ENCODE measurements around the gene ECT2. TPM values are rescaled to one million over a fixed set of nuclear protein-coding genes. Genes with fewer than 3 reads are reported as not detected.
"Not testable (repeated sequence)": the region's sequence is repeated elsewhere in the genome, so short reads cannot be mapped to it uniquely, and the experiment has no call there.

The ECT2 gene
- polyA plus RNA-seq, 3 donors: 33.0 to 39.9 (median 38.2) TPM

DNA sequence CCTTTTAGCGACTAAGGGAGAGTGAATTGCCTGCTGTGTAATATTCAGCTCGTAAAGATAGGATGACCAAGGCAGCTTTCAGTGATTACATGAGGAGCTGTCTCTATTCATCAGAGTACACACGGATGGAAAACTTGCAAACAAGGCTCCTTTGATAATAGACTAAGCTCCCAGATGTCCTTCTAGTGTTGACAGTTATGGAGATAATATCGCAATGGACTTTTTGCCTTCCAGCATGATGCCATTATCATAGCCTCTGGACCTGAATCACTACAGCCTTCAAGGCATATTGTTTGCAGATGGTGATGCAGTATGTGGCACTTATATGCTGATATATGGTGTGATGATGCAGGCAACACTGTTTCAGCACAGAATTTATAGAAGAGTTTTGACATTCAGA is 93.9 kb downstream of the ECT2 start:
- DNase-seq (ENCODE audit: extremely low read depth in 1 of 11, low read depth in 9 of 11, low spot score in 4 of 11): no peak

DNA sequence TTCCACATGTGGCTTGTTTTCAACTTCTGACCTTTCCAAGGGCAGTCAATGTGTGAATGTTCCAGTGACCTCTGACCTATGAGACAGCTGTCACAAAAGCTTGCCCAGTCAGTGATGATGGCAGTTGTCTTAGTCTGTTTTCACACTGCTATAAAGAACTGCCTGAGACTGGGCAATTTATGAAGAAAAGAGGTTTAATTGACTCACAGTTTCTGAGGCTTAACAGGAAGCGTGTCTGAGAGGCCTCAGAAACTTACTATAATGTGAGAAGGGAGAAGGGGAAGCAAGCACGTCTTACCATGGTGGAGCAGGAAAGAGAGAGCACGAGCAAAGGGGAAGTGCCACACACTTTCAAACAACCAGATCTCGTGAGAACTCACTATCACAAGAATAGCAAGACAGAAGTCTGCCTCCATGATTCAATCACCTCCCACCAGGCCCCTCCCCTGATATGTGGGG is 95.6 kb downstream of the ECT2 start:
- DNase-seq (ENCODE audit: extremely low read depth in 1 of 11, low read depth in 9 of 11, low spot score in 4 of 11): no peak

DNA sequence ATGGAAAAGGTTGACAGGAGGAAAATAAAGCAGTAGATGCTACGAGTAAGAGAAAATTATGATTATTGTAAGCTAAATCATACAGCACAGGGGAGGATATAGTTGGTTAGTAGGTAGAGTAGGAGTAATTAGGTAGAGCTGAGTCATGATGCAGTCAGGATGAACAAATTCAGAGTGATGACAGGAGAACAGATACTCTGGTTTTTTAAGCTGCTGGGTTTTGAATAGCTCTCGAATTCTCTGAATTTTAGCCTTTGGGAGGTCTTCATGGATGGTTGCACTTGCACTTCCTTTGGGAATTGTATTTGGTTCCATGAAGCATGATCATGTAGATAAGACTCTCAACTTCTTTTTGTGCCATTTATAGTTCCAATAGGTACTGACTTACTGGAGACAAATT is 96.2 kb downstream of the ECT2 start:
- DNase-seq (ENCODE audit: extremely low read depth in 1 of 11, low read depth in 9 of 11, low spot score in 4 of 11): no peak

DNA sequence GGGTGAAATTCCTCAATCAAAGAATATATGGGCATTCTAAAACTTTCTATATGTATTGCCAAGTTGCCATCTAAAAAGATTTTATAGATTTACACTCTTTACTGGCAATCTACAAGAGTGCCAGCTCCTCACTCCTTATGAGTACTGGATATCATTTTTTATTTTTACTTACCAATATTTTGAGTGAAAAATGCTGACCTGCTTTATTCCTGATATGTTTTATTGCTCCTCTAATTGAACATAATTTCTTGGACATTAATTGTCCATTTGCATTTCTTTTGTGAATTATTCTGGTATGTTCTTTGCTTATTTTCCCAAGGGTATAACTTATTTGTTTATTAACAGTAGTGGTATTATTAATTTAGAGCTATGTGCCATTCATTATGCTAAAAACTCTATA is 96.8 kb downstream of the ECT2 start:
- DNase-seq (ENCODE audit: extremely low read depth in 1 of 11, low read depth in 9 of 11, low spot score in 4 of 11): no peak

DNA sequence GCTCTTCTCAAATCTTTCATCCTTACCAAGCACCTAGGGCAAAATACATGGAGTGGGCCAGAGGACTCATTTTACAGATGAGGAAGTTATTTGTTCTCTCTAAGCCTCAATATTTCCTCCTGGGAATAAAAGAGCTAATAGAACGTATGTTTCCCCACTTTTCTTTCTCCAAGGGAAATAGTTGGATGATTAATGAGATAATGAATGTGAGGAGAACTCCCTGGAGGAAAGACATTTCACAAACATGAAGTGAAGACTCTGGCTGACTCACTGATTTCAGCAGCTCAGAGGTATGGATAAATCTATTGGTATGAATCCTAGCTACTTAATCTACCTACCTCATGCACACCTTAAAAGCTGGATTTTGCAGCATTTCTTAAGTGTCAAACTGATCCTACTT is 98.4 kb downstream of the ECT2 start:
- DNase-seq (ENCODE audit: extremely low read depth in 1 of 11, low read depth in 9 of 11, low spot score in 4 of 11): no peak

DNA sequence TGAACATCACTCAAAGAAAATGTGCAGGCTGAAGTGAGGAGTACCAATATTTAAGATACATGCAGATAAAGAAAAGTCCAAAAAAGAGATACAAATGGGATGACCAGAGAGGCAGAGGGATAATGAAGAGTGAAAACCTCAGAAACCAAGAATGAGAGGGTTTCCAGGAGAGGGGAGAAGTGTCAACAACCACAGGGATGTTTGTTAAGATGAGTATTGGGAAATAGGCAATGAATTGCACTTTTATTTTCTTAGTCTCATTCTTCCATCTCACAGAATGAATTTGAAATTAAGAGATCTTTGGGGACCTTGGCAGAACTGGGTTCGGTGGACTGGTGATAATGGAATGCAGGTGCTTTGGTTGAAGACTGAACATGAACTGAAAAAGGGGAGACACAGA is 102.5 kb downstream of the ECT2 start:
- DNase-seq (ENCODE audit: extremely low read depth in 1 of 11, low read depth in 9 of 11, low spot score in 4 of 11): no peak

DNA sequence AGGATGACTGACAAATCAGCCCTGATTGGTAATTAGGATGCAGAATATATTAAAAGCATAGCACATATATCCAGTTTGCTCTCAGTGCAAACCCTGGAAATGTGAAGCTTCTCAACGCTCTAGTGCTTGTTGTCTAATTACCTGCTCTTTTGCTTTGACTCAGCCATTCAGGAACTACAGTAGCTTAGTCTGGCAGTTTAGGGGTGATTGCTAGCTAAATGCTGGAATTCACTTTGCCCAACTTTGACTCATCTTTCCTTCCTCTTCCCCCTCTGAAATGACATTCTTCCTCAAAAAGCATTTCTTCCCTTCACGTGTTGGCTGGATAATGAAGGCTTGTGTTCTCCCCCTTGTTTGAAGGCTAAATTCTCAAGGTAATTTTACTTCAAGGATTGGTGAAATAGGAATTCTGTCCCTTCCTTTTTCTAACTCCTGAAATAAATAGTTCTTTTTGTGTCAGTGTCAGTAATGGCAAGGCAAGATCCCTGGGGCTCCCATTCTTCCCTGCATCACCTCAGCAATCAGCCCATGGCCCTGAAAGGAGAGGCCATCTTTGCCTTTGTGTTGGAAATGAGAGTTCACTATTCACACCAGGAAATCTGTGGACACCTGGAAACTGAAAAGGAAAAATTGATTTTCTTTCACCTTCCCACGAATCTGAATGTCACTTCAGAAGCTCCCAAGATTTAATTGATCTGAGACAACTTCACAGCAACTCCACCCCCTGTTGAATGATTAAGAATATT is 103.6 kb downstream of the ECT2 start:
- DNase-seq (ENCODE audit: extremely low read depth in 1 of 11, low read depth in 9 of 11, low spot score in 4 of 11): no peak

DNA sequence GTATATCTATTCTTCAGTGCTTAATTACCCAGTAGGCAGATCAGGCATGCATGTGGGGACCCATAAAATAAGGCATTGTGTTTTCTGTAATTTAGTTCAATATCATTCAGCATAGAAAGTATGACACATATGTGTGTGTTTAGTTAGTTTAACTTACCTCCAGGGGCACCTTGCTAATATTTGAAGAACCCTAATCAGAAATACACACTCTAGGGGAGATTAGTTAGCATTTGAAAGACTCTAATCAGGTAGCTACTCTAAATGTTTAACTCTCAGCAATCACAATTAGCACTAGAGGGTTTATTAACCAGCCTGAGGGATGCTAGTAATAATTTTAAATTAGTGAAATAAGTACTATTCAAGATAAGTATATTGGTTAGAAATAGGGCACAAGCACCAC is 104.5 kb downstream of the ECT2 start:
- DNase-seq (ENCODE audit: extremely low read depth in 1 of 11, low read depth in 9 of 11, low spot score in 4 of 11): no peak

DNA sequence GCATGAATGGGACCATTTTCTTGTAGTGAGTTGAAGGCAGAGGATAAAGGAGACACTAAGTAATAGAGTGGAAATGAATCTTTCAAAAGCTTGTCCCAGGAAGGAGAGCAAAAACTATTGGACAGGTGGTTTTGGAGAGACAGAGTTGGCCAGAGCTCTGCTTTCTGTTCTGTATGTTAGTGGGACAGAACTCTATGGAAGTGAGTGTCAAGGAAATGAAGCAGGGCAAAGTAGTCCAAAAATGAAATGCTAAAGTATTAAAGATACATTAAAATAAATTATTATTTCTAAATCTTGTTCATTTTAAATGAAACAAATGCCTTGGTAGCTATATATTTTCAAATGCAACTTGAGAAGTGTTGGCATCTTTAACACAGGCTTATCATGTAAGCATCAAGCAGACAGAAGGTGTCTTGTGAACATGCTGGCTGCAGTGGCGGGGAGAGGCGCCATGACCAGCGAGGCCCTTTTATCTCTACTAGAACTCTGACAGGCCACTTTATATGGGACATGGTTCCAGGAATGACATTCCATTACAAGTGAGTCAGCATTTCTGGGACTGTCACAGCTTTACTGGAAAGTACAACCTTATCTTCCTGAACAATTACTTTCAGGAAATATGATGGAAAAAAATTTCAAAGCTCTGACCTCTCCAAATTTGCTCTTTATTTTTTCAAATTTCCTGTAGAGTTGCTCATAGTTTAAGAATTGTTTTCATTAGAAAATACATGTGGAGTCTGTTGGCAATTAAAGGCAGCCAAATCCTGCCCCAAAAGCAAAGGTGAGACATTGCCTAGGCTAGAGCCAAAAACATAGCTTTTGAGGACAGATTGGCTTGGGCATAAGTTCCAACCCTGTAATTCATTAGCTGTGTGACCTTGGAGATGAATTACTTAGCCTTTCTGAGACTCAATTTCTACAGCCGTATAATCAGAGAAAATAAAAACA is 106.5 kb downstream of the ECT2 start:
- DNase-seq (ENCODE audit: extremely low read depth in 1 of 11, low read depth in 9 of 11, low spot score in 4 of 11): no peak

DNA sequence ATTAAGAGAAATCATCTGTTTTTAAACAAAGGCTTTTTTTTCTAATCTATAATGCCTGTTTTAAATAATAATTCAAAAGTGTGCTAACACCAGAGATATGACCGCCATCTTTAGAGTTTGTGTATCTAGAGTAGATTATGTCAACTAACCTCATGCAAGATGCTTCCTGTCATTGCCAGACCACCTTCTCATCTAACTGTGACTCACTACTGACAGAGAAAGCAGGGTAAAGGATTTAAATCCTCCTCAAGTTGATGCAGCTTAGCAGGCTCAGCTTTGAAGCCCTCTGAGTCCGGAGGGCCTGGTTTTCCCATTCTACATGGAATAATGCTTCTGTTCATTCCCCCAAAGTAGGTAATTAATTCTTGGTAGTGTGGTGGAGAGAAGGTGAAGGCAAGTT is 108.5 kb downstream of the ECT2 start:
- no peak for DNase-seq (ENCODE audit: extremely low read depth in 1 of 11, low read depth in 9 of 11, low spot score in 4 of 11)

DNA sequence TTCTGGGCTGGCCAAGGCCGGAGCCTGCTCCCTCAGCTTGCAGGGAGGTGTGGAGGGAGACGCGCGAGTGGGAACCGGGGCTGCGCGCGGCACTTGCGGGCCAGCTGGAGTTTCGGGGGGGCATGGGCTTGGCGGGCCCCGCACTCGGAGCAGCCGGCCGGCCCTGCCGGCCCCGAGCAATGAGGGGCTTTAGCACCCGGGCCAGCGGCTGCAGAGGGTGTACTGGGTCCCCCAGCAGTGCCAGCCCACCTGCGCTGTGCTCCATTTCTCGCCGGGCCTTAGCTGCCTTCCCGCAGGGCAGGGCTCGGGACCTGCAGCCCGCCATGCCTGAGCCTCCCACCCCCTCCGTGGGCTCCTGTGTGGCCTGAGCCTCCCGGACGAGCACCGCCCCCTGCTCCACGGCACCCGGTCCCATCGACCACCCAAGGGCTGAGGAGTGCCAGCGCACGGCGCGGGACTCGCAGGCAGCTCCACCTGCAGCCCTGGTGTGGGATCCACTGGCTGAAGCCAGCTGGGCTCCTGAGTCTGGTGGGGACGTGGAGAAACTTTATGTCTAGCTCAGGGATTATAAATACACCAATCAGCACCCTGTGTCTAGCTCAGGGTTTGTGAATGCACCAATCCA is 116.3 kb downstream of the ECT2 start:
- DNase-seq (ENCODE audit: extremely low read depth in 1 of 11, low read depth in 9 of 11, low spot score in 4 of 11): not testable (repeated sequence)

DNA sequence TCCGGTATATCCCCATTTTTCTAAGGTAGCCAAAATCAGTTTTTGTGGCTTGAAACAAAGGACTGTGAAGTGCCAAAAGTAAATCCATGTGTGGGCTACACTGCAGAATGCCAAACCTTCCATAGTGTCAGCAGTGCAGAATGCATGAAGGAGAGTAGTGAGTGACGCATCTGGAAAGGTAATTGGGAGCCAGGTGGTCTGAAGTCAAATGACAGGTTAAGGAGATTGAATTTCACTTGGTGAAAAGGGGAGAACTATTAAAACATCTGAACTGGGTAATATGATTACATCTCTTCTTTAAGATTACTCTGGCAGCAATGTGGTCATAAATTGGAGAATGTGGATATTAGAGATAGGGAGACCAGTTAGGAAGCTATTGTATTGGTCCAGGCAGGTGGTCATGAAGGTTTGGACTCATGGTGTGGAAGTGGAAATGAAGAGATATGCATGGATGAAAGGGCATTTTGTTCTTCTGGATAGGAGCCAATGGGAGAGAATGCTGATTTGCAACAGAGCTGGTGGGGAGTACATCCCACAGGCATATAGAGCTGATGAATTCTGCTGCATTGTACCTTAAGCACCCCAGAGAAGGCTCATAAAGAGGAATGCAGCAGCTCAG is 118.2 kb downstream of the ECT2 start:
- DNase-seq (ENCODE audit: extremely low read depth in 1 of 11, low read depth in 9 of 11, low spot score in 4 of 11): no peak

DNA sequence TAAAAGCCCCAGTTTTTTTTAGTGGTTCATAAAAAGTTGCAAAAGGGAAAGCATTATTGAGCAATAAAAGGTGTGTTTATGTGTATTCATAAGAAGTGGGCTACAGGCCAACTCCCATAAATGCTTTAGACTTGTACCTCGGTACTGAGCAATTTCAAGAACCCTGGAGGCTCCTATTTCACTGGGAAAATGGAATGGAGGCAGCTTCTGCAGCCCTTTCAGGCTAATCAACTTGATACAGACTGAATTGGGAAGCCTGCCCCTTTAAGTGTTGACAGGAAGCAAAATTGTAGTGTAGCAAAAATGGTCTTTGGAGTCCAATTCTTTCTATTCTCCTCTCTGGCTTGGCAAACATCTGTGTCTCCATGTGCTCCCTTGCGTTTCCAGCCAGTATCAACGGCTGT is 118.8 kb downstream of the ECT2 start:
- no peak for DNase-seq (ENCODE audit: extremely low read depth in 1 of 11, low read depth in 9 of 11, low spot score in 4 of 11)

DNA sequence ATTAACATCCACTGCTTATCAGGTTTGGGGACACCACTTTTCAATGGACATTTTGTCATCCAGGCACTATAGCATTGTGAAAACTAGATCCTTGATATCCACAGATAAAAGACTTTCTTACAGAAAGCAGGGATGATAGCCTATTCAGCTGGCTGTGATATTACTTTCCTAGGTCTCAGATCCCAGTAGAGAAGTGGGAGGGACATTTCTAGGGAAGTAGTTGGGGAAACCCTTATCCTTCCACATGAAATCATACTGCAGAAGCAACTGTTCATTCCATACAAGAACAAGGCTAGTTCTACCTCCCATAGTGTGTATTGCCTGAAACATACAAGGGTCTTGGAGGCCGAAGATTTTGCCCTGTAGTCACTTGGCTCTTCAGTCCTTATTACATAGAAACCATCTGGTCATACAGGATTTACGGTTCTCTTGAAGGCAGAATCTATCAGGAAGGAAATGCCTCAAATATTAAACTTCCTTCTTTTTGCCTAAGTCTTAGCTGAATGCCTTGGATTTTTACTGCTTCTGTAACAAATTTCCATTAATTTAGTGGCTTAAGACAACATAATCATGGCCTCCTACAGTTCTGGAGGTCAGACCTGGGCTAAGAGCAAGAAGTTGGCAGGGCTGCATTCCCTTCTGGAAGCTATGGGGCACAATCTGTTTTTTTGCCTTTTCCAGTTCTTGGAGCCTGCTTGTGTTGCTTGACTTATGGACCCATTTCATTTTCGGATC is 119.4 kb downstream of the ECT2 start:
- DNase-seq (ENCODE audit: extremely low read depth in 1 of 11, low read depth in 9 of 11, low spot score in 4 of 11): peak in 1 of 11 donors; percentile 60

Other genes with a start within 250 kb of the ECT2 start
- gene TNFSF10, start 227.3 kb upstream of the ECT2 start, polyA plus RNA-seq (ENCODE audit: insufficient read length in 3 of 3): 10 to 100 TPM; 25.9 to 70.5 (median 48.7) TPM
- 1 to 10 TPM; 3.2 to 5.9 (median 4.1) TPM for gene NCEH1, start 39.7 kb upstream of the ECT2 start, polyA plus RNA-seq (ENCODE audit: insufficient read length in 3 of 3)

Measured in renal cortex interstitium (tissue), 11 donors.